HG03108 (cell line): ENCODE results near the gene LRRIQ1.
"Not testable (repeated sequence)": the region's sequence is repeated elsewhere in the genome, so short reads cannot be mapped to it uniquely, and the experiment has no call there.

Source experiments
- ATAC-seq: cut with Tn5 transposase; IDR thresholded peaks from one replicate; pipeline ENCODE4 v1.9.1; 2021; ENCODE audit warnings: moderate library complexity; ENCODE audit not compliant: unreplicated experiment

LRRIQ1 gene

GRCh38 chr12:85183855-85184254 lies 147.7 kb downstream of the LRRIQ1 start:
- no peak for ATAC-seq

GRCh38 chr12:85186236-85186635 lies 150.1 kb downstream of the LRRIQ1 start:
- no peak for ATAC-seq

GRCh38 chr12:85188619-85189018 lies 152.5 kb downstream of the LRRIQ1 start:
- ATAC-seq = no peak

- ATAC-seq = no peak
Measured at GRCh38 chr12:85190728-85191127, 154.6 kb downstream of the LRRIQ1 start.

GRCh38 chr12:85203809-85204208 lies 167.7 kb downstream of the LRRIQ1 start:
- ATAC-seq = not testable (repeated sequence)

- no peak for ATAC-seq
Measured at GRCh38 chr12:85206543-85206942, 170.4 kb downstream of the LRRIQ1 start.

- not testable (repeated sequence) for ATAC-seq
Measured at GRCh38 chr12:85224339-85224738, 188.2 kb downstream of the LRRIQ1 start.

- ATAC-seq = no peak
Measured at GRCh38 chr12:85225501-85225900, 189.3 kb downstream of the LRRIQ1 start.

- ATAC-seq = no peak
Measured at GRCh38 chr12:85237327-85237726, 201.2 kb downstream of the LRRIQ1 start.

- no peak for ATAC-seq
Measured at GRCh38 chr12:85244561-85244960, 208.4 kb downstream of the LRRIQ1 start.

- ATAC-seq = no peak
Measured at GRCh38 chr12:85253853-85254252, 217.7 kb downstream of the LRRIQ1 start.

GRCh38 chr12:85257671-85258070 lies 221.5 kb downstream of the LRRIQ1 start:
- ATAC-seq = no peak

- ATAC-seq = no peak
Measured at GRCh38 chr12:85260447-85260846, 224.3 kb downstream of the LRRIQ1 start.

- no peak for ATAC-seq
Measured at GRCh38 chr12:85260896-85261295, 224.7 kb downstream of the LRRIQ1 start.

GRCh38 chr12:85266356-85266755 lies 230.2 kb downstream of the LRRIQ1 start:
- ATAC-seq = no peak

- no peak for ATAC-seq
Measured at GRCh38 chr12:85273381-85274314, 237.5 kb downstream of the LRRIQ1 start.

GRCh38 chr12:85274315-85274651 lies 238.1 kb downstream of the LRRIQ1 start:
- no peak for ATAC-seq

GRCh38 chr12:85275374-85275773 lies 239.2 kb downstream of the LRRIQ1 start:
- no peak for ATAC-seq

GRCh38 chr12:85277191-85277590 lies 241.0 kb downstream of the LRRIQ1 start:
- no peak for ATAC-seq

- ATAC-seq = no peak
Measured at GRCh38 chr12:85277900-85278597, 241.9 kb downstream of the LRRIQ1 start.

- ATAC-seq = no peak
Measured at GRCh38 chr12:85278598-85279448, 242.7 kb downstream of the LRRIQ1 start.
